Measurements from ENCODE around the gene PLCB1.

GRCh38 chr20:8898823-8899222 lies 766.8 kb downstream of the PLCB1 start:
- no peak for TF ChIP-seq GATA2 (IDR thresholded peaks at IDR 0.05; ENCODE audit: low read depth, low read length)
- TF ChIP-seq GATA3 (IDR thresholded peaks at IDR 0.05; ENCODE audit: low read depth, low read length), result no peak
